Prostate gland (tissue), 2 donors: ENCODE results near the gene CYB561D1.

Experiments used
- POLR2A ChIP-seq: fragments of 450-650 bp; IDR thresholded peaks from one replicate; pipeline ENCODE4 v1.6.1; 2016; ENCODE audit warnings: antibody characterized with exemption, mild to moderate bottlenecking
- POLR2AphosphoS5 ChIP-seq: sonication (generic); formaldehyde crosslinking; IDR thresholded peaks from one replicate; pipeline ENCODE4 v1.6.1; 2017; ENCODE audit warnings: antibody characterized with exemption
- TF ChIP-seq, protein P1 (sequence below), 4 experiments: fragments of 200-600 bp in 2 of 4; fragments of 450-650 bp in 2 of 4; sonication (generic) in 2 of 4; IDR thresholded peaks; 1 replicate in 3 of 4; 2 replicates in 1 of 4; pipeline ENCODE4 v1.5.1; 2016 to 2019; ENCODE audit warnings: antibody characterized with exemption in 4 of 4, mild to moderate bottlenecking in 2 of 4, moderate library complexity in 2 of 4

DNA sequence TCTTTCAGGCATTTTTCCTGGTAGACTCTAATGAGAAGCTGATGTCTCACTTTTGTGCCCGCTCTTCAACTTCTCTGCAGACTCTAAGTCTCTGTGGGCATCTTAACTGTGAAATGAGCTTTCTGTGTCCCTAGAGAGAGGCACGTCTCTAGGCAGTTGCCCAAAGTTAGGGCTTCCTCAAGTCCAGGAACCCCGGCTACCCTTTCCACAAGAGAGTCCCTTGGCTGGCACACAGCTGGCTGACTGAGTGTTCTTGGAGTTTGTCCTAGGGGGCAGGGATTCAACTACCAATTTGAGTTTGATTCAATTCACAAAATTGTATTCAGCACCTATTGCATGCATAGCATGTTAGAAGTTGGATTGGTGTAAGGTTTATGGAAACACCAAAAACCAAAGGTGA lies 47.2 kb downstream of the CYB561D1 start:
- TF ChIP-seq, protein P1, sequence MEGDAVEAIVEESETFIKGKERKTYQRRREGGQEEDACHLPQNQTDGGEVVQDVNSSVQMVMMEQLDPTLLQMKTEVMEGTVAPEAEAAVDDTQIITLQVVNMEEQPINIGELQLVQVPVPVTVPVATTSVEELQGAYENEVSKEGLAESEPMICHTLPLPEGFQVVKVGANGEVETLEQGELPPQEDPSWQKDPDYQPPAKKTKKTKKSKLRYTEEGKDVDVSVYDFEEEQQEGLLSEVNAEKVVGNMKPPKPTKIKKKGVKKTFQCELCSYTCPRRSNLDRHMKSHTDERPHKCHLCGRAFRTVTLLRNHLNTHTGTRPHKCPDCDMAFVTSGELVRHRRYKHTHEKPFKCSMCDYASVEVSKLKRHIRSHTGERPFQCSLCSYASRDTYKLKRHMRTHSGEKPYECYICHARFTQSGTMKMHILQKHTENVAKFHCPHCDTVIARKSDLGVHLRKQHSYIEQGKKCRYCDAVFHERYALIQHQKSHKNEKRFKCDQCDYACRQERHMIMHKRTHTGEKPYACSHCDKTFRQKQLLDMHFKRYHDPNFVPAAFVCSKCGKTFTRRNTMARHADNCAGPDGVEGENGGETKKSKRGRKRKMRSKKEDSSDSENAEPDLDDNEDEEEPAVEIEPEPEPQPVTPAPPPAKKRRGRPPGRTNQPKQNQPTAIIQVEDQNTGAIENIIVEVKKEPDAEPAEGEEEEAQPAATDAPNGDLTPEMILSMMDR (IDR thresholded peaks at IDR 0.05), result no peak
- no peak for TF ChIP-seq POLR2A
- no peak for TF ChIP-seq POLR2AphosphoS5
